ENCODE measurements around the gene EFNA4. TPM values are rescaled to one million over a fixed set of nuclear protein-coding genes. Genes with fewer than 3 reads are reported as not detected.

Gene EFNA4
- total RNA-seq, 1 experiment from 2014 or later: 8.0 TPM

- no peak for TF ChIP-seq SIN3A (IDR thresholded peaks at IDR 0.05; ENCODE audit: borderline replicate concordance, insufficient read depth, low read depth, low read length)
- no peak for TF ChIP-seq POLR2AphosphoS5 (IDR thresholded peaks at IDR 0.05; ENCODE audit: low read depth, low read length)
- TF ChIP-seq, protein P1, sequence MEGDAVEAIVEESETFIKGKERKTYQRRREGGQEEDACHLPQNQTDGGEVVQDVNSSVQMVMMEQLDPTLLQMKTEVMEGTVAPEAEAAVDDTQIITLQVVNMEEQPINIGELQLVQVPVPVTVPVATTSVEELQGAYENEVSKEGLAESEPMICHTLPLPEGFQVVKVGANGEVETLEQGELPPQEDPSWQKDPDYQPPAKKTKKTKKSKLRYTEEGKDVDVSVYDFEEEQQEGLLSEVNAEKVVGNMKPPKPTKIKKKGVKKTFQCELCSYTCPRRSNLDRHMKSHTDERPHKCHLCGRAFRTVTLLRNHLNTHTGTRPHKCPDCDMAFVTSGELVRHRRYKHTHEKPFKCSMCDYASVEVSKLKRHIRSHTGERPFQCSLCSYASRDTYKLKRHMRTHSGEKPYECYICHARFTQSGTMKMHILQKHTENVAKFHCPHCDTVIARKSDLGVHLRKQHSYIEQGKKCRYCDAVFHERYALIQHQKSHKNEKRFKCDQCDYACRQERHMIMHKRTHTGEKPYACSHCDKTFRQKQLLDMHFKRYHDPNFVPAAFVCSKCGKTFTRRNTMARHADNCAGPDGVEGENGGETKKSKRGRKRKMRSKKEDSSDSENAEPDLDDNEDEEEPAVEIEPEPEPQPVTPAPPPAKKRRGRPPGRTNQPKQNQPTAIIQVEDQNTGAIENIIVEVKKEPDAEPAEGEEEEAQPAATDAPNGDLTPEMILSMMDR (IDR thresholded peaks at IDR 0.05): no peak
- no peak for TF ChIP-seq REST (IDR thresholded peaks at IDR 0.05; ENCODE audit: insufficient read depth in 1 of 2, low read depth in 2 of 2, low read length in 1 of 2)
- no peak for TF ChIP-seq TCF7L2 (IDR thresholded peaks at IDR 0.05; ENCODE audit: low read depth, low read length)
- H3K4me1 ChIP-seq (ENCODE audit: control insufficient read depth, insufficient read depth, low read length): peaks cover 14% of the 10 kb centered on the region
- no TSS peak for BruUV-seq (replicated peaks)
- in situ Hi-C loops (cut with HindIII; ENCODE audit: low pct_unique_long_range_greater_than_20kb, low sequenced_read_pairs): no loop called here
- H3K27me3 ChIP-seq (ENCODE audit: control insufficient read depth, insufficient read depth, low read length): no peaks in the 10 kb centered on the region
- no peak overlapping the region for H3K4me3 ChIP-seq (ENCODE audit: low read depth in 2 of 2, low read length in 2 of 2)
- H3K27ac ChIP-seq (ENCODE audit: low read length): no peak overlapping the region
- ATAC-seq (no peak), DNase-seq (ENCODE audit: low read depth, low spot score) (no peak)
- CTCF ChIA-PET: interaction anchor here (0.6 to 1.1 kb wide), 2 partner anchors 11 to 36 kb away, joined by 3 to 7 read pairs; no protein-coding TSS in a partner anchor
- H3K36me3 ChIP-seq (ENCODE audit: control insufficient read depth, insufficient read depth, low read length): no peaks in the 10 kb centered on the region
- POLR2A ChIA-PET: interaction anchor here (0.8 kb wide), 1 partner anchor 177 kb away, joined by 3 read pairs; no protein-coding TSS in a partner anchor
- no peaks in the 10 kb centered on the region for H3K9me3 ChIP-seq (ENCODE audit: control insufficient read depth, insufficient read depth, low read depth, low read length)
- intact Hi-C loops (cut with micrococcal nuclease; ENCODE audit: unreplicated experiment): no loop called here
Measured at GRCh38 chr1:155073377-155074242, 10.1 kb downstream of the EFNA4 start.

GRCh38 chr1:155075535-155075934 lies 12.0 kb downstream of the EFNA4 start:
- Histone ChIP-seq H3K27me3 (ENCODE audit: control insufficient read depth, insufficient read depth, low read length) (peaks cover 2% of the 10 kb centered on the region; the same call in 1 of the 2 replicates), H3K36me3 (ENCODE audit: control insufficient read depth, insufficient read depth, low read length) (no peaks in the 10 kb centered on the region; the same call in 1 of the 2 replicates), H3K4me3 (ENCODE audit: low read depth in 2 of 2, low read length in 2 of 2) (no peak overlapping the region), H3K9me3 (ENCODE audit: control insufficient read depth, insufficient read depth, low read depth, low read length) (no peaks in the 10 kb centered on the region), H3K4me1 (ENCODE audit: control insufficient read depth, insufficient read depth, low read length) (peaks cover 4% of the 10 kb centered on the region), H3K27ac (ENCODE audit: low read length) (no peak overlapping the region)
- TF ChIP-seq, protein P1 (IDR thresholded peaks at IDR 0.05): no peak
- no peak for TF ChIP-seq TCF7L2 (IDR thresholded peaks at IDR 0.05; ENCODE audit: low read depth, low read length)
- TF ChIP-seq POLR2AphosphoS5 (IDR thresholded peaks at IDR 0.05; ENCODE audit: low read depth, low read length): no peak
- TF ChIP-seq SIN3A (IDR thresholded peaks at IDR 0.05; ENCODE audit: borderline replicate concordance, insufficient read depth, low read depth, low read length): no peak
- TF ChIP-seq REST (IDR thresholded peaks at IDR 0.05; ENCODE audit: insufficient read depth in 1 of 2, low read depth in 2 of 2, low read length in 1 of 2): no peak
- intact Hi-C loops (cut with micrococcal nuclease; ENCODE audit: unreplicated experiment) (no loop called here), in situ Hi-C loops (cut with HindIII; ENCODE audit: low pct_unique_long_range_greater_than_20kb, low sequenced_read_pairs) (no loop called here)
- no peak for ATAC-seq
- no peak for DNase-seq (ENCODE audit: low read depth, low spot score)
- CTCF ChIA-PET: no interaction called here
- POLR2A ChIA-PET: no interaction called here
- BruUV-seq (replicated peaks): no TSS peak
